Measurements from ENCODE around the gene ABHD13.
"Not testable (repeated sequence)": the region's sequence is repeated elsewhere in the genome, so short reads cannot be mapped to it uniquely, and the experiment has no call there.

The ABHD13 gene

DNA sequence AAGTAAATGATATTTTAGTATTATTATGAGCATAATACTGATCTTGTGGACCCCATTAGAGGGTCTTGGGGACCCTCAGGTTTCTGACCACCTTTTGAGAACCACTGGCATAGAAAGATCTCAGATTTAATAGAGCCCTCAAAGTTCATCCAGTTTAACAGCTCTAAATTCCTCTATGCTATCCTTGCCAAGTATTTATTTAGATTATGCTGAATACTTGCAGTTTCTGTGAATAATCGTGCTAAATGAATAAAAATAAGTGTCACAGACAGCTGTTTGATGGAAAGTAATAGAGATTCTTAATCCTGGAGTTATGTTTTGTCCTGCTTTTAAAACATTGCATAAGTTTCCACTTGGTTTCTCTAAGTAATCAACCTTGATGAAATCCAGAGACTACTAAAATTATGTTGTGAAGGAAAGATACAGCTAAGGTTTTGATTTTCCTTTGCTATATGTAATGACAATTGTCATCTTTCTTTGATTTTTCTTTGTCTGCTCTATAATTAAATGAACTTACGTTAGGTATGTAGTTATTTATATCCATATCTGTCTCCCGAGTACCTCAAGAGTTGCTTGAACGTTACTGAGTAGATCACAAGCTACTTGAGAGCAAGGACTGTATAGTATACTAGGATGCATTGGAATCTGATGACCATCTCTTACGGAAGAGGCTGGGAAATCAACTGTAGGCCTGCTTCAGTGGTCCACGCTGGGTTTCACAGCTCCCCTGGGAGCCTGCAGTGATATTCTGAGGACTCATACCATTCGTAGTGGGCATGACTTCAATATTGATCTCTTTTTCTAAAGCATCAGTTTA, 5.7 kb downstream of the ABHD13 start:
- DNase-seq (ENCODE audit: low read depth), result no peak

DNA sequence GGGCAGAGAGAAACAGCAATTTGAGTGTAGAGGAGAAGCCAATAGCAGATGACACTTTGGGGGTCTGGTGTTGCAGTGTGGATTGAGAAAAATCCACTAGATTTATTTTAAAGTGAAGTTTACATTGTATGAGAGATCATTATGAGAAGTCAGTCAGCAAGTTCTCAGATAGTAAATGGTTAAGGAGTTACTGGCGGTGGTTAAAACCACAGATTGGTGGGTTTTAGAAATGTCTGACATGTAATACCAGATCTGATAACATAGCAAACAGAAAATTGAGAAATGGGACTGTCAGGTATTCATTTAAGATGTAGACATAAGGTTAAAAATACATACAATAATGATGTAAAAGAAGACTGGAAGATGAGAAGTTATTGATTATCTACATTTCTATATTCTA, 7.2 kb downstream of the ABHD13 start:
- DNase-seq (ENCODE audit: low read depth), result no peak

DNA sequence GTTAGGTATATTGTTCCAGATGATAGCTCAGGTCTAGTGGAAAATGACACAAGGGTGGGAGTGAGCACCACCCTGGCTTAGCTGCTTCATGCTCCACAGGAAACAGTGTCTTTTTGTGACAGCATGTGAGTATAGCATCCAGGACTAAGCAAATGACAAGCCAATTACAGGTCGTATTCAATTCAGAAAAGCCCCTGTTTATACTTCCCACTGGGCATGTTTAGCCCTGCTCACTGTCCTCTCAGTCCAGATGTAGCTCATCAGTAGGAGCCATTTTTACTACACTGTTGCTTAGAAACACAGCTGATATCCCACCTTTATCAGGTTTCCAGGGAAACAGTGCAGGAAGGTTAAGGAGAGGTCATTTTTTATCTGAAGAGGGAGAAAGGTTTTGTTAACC, 8.0 kb downstream of the ABHD13 start:
- DNase-seq (ENCODE audit: low read depth), result no peak

- no peak for DNase-seq (ENCODE audit: low read depth)
Observed at GRCh38 chr13:108227651-108228272, 9.6 kb downstream of the ABHD13 start.

DNA sequence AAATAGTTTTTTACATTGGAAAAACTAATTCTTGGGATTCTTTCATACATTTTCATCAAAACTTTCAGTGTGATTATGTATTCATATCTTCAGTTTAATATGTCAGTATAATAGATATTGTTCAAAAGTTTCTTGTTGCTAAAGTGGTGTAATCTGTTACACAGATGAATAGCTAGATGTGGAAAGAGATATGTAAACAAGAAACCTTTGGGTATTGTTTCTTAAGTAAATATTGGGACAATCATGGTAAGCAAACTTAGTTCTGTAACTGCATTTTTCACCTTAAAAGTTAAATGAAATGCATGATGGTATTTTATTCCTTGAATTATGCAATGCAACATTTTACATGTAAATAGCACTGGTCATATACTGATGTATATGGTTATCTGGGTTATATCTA, 12.2 kb downstream of the ABHD13 start:
- no peak for DNase-seq (ENCODE audit: low read depth)

DNA sequence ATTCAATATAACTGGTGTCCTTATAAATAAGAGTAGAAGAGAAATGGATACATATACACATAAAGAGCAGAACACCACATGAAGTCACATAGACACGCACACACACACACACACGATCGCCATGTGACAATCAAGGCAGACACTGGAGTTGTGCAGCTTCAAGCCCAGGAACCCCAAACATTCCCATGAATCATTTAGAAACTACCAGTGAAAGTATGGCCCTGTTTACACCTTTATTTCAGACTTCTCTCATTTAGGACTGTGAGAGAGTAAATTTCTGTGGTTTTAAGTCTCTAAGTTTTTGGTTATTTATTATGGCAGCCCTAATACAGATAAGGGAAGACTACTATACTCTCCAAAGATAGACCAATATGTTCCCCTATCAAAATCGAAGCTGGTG, 31.0 kb downstream of the ABHD13 start:
- DNase-seq (ENCODE audit: low read depth), result no peak

- DNase-seq (ENCODE audit: low read depth), result no peak
Observed at GRCh38 chr13:108257248-108257647, 39.1 kb downstream of the ABHD13 start.

- no peak for DNase-seq (ENCODE audit: low read depth)
Observed at GRCh38 chr13:108263621-108264355, 45.6 kb downstream of the ABHD13 start.

DNA sequence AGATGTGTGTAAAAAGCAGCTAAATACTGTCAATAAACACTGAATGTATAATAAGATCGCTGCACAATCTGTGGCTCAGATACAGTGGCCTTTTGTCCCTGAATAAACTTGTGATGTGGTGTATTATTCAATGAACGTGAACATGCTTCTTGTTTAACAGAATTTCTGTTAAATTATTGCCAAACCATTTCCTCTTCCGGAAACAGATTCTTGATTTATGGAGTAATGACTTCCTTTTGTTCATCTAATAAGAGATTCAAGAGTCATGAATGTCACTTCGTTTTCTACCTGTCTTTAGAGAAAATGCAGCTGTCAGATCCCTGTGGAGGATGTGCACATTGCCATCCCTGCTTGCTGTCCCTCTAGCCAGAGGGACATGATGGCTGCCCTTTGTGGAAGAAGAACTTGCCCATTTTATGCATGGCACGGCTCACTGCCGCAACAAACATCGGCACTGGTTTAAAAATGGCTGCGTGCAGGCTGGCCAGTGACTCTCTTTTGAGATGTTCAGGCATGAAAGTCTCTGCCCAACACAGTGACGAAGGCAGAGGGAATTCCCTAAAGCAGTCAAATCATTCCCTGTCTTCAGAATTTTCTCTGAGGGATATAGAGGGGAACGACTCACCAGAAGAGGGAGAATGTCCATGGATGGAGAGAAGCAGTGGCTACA, 48.3 kb downstream of the ABHD13 start:
- no peak for DNase-seq (ENCODE audit: low read depth)

- no peak for DNase-seq (ENCODE audit: low read depth)
Observed at GRCh38 chr13:108267347-108267746, 49.2 kb downstream of the ABHD13 start.

DNA sequence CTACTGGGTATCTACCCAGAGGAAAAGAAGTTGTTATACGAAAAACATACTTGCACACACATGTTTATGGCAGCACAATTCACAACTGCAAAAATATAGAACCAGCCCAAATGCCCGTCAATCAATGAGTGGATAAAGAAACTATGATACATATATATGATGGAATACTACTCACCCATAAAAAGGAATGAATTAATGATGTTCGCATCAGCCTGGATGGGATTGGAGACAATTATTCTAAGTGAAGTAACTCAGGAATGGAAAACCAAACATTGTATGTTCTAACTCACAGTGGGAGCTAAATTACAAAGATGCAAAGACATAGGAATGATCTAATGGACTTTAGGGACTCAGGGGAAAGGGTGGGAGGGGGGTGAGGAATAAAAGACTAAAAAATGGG, 49.7 kb downstream of the ABHD13 start:
- not testable (repeated sequence) for DNase-seq (ENCODE audit: low read depth)

DNA sequence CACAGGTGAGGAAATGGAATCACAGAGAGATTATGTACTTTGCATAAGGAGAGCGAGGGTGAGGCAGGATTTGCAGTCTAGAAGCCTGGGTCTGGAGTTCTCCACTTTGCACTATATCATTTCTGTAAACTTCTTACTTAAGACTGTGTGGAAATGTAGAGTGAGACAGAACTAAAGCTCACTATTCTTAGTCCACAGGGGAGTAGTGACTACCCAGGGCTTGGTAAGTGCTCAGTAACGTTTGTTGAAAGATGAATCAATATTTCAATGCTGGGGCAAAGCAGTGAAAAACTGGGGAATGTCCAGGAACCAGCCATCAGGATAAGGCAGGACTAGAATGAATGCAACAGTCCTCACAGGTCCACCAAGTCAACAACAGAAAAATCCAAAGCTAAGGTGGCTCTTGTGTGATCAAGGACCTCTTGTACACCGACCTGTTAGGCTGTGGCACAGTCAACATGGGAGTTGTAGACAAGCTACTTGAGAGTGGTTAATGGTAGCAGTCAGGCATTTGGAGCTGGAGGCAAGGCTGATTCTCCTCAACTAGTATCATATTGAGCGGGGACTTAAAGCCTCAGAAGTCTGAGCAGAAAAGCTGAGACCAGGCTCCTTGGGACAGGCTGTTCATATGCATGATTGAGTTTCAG, 50.4 kb downstream of the ABHD13 start:
- no peak for DNase-seq (ENCODE audit: low read depth)

- peak; percentile 23 for DNase-seq (ENCODE audit: low read depth)
Observed at GRCh38 chr13:108269601-108270328, 51.6 kb downstream of the ABHD13 start, which contains the start of gene TNFSF13B. Gene TNFSF13B, plus strand, starts transcription at chr13:108269718. Its CDS starts 178 bp downstream, at chr13:108269896.

GRCh38 chr13:108270442-108270841, 52.2 kb downstream of the ABHD13 start:
- no peak for DNase-seq (ENCODE audit: low read depth)

DNA sequence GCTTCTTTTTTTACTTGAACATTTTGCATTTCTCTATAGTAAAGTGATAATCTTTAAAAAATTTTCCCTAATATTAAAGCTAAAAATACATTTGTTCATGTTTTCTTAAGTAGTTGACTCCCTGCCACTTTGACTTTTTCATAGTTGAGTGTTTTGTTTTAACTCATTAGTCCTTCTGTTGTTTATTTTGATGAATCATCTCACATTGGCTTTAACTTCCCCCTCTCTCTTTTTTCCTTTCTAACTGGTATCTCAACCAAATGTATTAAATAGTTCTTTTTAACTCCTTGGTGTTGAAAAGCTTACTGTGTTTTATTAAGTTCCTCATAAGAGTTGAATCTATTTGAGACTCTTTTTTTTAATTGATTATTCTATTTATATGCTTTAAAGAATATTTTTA, 54.1 kb downstream of the ABHD13 start:
- DNase-seq (ENCODE audit: low read depth), result no peak

DNA sequence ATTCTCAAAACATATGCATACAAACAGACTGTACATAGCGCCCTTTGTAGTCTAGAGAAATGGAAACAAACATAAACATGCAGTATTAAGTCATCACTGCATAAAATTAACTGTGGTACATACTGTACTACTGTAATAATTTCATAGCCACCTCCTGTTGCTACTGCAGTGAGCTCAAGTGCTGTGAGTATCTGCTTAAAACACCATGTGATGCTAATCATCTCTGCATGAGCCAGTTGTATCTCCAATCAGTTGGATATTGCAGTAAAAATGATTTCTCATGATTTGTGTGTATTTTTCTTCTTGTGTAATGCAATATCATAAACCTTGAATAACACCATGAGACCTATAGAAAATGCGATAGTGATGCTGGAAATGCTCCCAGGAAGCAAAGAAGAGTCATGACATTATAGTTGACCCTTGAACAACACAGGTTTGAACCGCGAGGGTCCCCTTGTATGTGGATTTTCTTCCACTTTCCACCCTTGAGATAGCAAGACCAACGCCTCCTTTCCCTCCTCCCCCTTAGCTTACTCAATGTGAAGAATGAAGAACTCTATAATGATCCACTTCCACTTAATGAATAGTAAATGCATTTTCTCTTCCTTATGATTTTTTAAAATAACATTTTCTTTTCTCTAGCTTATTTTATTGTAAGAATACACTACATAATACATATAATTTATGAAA, 55.4 kb downstream of the ABHD13 start:
- no peak for DNase-seq (ENCODE audit: low read depth)

DNA sequence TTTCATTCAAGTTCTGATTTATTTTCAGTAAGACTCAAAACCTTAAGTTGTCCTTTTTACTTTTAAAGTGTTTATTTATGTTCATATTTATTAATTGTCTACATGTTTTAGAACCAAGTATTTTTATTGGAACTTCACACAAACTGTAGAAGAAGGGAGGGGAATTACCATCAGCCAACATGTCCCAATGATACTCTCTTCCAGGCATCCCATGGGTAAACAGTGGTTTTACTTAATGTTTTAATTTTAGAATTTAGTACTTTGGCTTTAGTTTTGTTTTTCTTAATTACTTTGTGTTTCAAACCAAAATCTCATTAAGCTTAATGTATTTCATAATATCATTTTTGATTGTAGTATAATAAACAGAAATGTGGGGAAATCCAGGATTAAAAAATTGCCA, 56.5 kb downstream of the ABHD13 start:
- no peak for DNase-seq (ENCODE audit: low read depth)

- DNase-seq (ENCODE audit: low read depth), result no peak
Observed at GRCh38 chr13:108276060-108276459, 57.9 kb downstream of the ABHD13 start.

- no peak for DNase-seq (ENCODE audit: low read depth)
Observed at GRCh38 chr13:108278466-108278865, 60.3 kb downstream of the ABHD13 start.

GRCh38 chr13:108281901-108282300, 63.7 kb downstream of the ABHD13 start:
- no peak for DNase-seq (ENCODE audit: low read depth)

DNA sequence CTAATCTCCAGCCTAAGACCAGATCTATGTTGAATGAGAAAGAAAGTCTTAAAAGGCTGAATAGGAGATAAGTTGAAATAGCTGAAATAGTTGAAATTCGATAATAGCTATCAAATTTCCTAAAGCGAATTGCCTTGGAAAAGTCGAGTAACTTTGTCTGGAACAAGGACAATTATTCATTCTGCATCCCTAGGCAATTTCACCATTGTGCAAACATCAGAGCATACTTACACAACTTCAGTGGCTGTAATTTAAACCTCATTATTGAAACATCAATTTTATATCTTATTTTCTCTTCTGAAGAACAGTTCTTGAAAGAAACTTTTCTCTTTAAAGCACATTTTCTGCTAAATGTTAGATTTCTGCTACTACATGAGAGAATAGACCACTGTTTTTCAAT, 64.9 kb downstream of the ABHD13 start:
- DNase-seq (ENCODE audit: low read depth), result no peak

Data from activated T-cell treated with anti-CD3 and anti-CD28 coated beads for 24 hours (primary cell).